Bronchial epithelial cell (primary cell): ENCODE results near the gene OR2T6. TPM values are rescaled to one million over a fixed set of nuclear protein-coding genes. Genes with fewer than 3 reads are reported as not detected.

Experiments used
- total RNA-seq: library from RNA; depleted of rRNA; stranded (reverse); fragments of >200 nt; gene quantifications from 2 replicates; pipeline ENCODE4 v1.2.1, GENCODE V29; 2014

The OR2T6 gene
- total RNA-seq, 1 donor from 2014 or later: not detected

Other genes with a start within 250 kb of the OR2T6 start
- gene OR2M5, start 230.6 kb upstream of the OR2T6 start, total RNA-seq: not detected in 2 replicates
- not detected in 2 replicates for gene OR2M2, start 200.9 kb upstream of the OR2T6 start, total RNA-seq
- gene OR2M3, start 178.5 kb upstream of the OR2T6 start, total RNA-seq: under 0.01 TPM in 1 of 2 replicates, not detected in the other
- not detected in 2 replicates for gene OR2M4, start 144.3 kb upstream of the OR2T6 start, total RNA-seq
- gene OR2T33, start 97.8 kb upstream of the OR2T6 start, total RNA-seq: not detected in 2 replicates
- not detected in 2 replicates for gene OR2T12, start 72.3 kb upstream of the OR2T6 start, total RNA-seq
- gene OR2M7, start 51.2 kb upstream of the OR2T6 start, total RNA-seq: not detected in 2 replicates
- gene OR14C36, start 27.0 kb upstream of the OR2T6 start, total RNA-seq: not detected in 2 replicates
- not detected in 2 replicates for gene OR2T4, start 14.1 kb upstream of the OR2T6 start, total RNA-seq
- gene OR2T1, start 27.3 kb downstream of the OR2T6 start, total RNA-seq: not detected in 2 replicates
- gene OR2T2, start 69.9 kb downstream of the OR2T6 start, total RNA-seq: not detected in 2 replicates
- not detected in 2 replicates for gene OR2T3, start 97.6 kb downstream of the OR2T6 start, total RNA-seq
- gene OR2T5, start 112.8 kb downstream of the OR2T6 start, total RNA-seq: not detected in 2 replicates
- gene OR2G6, start 132.3 kb downstream of the OR2T6 start, total RNA-seq: not detected in 2 replicates
- gene OR2T29, start 187.0 kb downstream of the OR2T6 start, total RNA-seq: not detected in 2 replicates
- not detected in 2 replicates for gene OR2T34, start 199.0 kb downstream of the OR2T6 start, total RNA-seq
- gene OR2T10, start 222.0 kb downstream of the OR2T6 start, total RNA-seq: 0.13 TPM in 1 of 2 replicates, not detected in the other